ENCODE measurements around the gene PIK3R2.
"Not testable (repeated sequence)": the region's sequence is repeated elsewhere in the genome, so short reads cannot be mapped to it uniquely, and the experiment has no call there.

PIK3R2 gene

DNA sequence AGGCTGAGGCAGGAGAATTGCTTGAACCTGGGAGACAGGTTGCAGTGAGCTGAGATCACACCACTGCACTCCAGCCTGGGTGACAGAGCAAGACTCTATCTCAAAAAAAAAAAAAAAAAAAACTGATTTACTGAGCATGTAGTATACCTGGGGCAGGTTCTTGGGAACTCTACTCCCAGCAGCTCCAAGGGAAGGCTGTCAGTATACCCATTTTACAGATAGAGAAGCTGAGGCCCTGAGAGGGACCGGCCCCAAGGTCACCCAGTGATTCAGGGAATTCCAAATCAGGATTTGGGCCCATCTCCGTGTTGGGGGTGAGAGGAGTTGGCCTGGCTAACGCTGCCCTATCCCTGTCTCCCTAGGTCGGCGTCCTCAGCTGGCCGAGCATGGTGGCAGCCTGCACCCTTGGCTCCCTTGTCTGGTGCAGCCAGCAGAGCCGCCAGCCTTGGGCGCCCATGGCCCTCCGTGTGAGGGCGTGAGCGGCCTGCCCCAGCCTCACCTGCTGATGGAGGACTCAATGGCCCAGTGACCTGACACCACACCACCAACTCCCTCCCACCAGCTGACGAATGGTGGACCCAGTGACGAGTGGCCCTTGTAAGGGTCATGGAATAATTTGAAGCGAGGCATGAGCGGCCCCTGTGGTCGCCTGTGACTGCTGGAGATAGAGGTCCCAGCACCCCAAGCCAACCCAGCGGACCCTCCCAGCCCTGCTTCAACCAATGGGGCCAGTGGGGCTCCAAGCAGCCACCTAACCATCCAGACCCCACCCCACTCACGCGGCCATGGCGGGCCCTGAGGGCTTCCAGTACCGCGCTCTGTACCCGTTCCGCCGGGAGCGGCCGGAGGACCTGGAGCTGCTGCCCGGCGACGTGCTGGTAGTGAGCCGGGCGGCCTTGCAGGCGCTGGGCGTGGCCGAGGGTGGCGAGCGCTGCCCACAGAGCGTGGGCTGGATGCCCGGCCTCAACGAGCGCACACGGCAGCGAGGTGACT, 2.4 kb downstream of the PIK3R2 start:
- DNase-seq (ENCODE audit: low read depth) = no peak

DNA sequence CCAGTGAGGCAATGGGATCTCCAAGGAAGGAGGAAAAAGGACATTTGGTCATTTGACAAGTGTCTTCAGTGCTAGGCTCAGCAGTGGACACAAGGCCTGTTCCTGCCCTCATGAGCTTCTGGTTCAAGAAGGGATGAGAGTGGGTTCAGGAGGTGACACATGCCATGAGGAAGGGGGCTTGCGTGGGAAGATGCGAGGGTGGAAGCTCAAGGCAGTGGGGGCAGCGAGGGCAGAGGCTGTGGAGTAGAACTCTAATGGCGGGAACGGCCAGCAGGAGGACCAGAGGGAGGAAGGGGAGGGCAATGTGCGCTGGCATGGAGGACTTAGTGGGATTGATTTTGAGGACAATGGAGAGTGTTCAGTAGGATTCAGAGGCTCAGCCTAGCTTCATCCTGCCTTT, 3.3 kb downstream of the PIK3R2 start:
- no peak for DNase-seq (ENCODE audit: low read depth)

DNA sequence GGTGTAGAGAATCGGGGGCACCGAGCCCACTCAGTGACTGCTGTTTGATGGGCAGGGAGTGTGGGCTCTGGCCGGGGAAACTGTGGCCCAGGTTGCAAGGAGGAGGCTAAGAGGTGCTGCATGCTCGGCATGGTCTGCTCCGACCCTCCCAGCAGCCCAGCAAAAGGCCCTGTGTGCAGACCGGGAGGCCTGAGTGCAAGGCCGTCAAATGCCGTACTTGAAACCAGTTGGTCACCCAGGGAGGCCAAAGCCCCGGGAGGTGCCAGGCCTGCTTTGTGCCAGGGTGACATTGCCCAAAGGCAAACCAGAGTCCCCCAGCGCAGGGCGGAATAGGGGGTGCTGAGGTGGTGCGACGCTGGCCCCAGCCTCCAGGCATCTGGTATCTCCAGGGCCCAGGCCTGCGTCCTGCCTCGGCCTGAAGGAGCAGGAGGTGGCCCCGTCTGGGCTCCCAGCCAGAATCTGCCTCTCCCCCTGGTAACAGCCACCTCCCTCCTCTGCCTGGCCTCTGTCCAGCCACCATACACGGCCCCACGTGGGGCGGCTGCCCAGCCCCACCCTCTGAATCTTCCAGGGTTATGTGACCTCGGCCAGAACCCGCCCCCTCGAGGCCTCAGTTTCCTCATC, 4.0 kb downstream of the PIK3R2 start:
- no peak for DNase-seq (ENCODE audit: low read depth)

DNA sequence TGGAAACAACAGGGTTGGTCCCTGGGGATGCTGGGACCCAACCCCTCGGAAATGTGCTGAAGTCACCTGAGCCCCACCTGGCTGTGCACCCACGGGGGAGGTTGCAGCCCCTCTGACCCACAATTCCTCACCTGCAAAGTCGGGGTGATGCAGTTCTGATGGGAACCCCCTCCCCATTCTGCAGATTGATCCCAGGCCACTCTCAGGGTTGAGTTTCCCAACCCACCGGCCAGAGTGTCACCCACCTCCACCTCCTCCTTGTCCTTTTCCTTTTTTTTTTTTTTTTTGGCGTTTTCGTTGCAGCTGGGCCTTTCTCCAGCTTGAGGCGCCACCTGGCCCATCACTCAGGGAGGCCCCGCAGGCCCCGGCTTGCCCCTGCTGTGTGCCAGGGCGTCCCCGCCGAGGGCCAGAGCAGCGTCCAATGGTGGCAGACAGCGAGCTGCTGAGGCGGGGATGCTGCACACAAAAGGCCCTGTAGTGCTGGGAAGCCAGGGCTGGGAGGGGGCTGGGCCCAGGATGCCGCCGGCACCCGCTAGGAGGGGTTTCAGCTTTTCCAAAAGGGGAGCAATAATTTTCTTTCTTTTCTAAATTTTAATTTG, 4.6 kb downstream of the PIK3R2 start:
- no peak for DNase-seq (ENCODE audit: low read depth)

DNA sequence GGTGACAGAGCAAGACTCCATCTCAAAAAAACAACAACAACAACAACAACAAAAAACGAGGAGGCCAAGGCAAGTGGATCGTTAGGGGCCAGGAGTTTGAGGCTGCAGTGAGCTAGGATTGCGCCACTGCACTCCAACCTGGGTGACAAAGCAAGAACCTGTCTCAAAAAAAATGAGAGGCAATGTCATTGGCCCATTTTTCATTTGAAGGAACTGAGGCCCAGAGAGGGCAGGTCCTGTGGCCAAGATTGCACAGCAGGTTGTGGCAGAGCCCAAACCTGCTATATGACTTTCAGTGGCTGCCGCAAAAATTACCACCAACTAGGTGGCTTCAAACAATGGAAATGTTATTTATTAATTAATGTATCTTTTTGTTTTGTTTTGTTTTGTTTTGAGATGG, 5.5 kb downstream of the PIK3R2 start:
- DNase-seq (ENCODE audit: low read depth) = no peak

DNA sequence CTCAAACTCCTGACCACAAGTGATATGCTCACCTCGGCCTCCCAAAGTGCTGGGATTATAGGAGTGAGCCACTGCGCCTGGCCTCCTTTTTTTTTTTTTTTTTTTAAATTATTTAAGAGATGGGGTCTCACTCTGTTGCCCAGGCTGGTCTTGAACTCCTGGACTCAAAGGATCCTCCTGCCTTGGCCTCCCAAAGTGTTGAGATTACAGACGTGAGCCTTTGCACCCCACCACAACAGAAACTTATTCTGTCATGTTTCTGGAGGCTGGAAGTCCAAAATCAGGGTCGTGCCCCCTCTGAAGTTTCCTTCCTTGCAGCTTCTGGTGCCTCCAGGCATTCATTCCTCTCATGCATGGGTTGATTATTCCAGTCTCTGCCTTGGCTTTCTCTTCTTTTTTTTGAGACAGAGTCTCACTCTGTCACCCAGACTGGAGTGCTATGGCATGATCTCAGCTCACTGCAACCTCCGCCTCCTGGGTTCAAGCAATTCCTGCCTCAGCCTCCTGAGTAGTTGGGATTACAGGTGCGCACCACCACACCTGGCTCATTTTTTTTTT, 6.2 kb downstream of the PIK3R2 start:
- not testable (repeated sequence) for DNase-seq (ENCODE audit: low read depth)

DNA sequence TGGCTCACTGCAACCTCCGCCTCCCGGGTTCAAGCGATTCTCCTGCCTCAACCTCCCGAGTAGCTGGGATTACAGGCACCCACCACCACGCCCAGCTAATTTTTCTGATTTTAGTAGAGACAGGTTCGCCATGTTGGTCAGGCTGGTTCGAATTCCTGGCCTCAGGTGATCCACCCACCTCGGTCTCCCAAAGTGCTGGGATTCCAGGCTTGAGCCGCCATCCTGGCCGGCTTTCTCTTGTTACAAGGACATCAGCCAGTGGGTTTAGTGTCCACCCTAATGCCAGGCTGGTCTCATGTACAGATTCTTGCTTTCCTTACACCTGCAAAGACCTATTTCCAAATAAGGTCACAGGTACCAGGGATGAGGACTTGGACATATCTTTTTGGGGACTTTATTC, 6.8 kb downstream of the PIK3R2 start:
- no peak for DNase-seq (ENCODE audit: low read depth)

DNA sequence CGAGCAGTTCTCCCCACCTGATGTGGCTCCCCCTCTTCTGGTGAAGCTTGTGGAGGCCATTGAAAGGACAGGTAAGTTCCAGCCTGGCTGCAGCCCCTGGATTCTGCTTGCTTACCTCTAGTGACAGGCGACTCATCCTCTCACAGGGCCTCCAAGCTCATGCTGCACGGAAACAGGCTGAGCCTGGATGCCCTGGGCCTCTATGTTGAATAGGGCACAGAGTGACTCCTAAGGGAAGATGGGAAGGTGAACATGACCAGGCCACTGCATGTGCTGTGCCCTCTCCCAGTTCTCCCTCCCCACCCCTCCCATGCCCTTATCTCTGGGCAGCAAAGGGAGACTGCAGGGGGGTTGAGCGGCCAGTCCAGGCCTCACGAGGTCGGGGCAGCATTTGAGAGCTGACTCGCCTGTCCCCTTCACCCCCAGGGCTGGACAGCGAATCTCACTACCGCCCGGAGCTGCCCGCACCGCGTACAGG, 7.6 kb downstream of the PIK3R2 start:
- DNase-seq (ENCODE audit: low read depth) = no peak

DNA sequence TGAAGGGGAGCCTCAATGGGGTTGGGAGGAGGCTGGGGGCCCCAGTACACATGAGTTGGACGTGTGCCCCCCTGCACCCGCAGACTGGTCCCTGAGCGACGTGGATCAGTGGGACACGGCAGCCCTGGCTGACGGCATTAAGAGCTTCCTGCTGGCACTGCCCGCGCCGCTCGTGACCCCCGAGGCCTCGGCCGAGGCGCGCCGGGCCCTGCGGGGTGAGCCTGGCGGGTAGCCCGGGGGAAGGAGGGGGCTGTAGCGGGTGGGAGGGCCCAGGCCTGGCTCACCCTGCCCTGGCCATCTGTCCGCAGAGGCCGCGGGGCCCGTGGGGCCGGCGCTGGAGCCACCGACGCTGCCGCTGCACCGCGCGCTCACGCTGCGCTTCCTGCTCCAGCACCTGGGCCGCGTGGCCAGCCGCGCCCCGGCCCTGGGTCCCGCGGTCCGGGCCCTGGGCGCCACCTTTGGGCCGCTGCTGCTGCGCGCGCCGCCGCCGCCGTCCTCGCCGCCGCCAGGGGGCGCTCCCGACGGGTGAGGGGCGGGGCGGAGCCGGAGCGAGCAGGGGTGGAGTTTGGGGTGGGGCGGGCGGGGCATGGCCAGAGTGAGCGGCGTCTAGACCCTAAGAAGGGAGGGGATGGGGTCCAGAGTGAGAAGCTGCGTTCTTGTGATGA, 8.1 kb downstream of the PIK3R2 start:
- peak; percentile 61 for DNase-seq (ENCODE audit: low read depth)

DNA sequence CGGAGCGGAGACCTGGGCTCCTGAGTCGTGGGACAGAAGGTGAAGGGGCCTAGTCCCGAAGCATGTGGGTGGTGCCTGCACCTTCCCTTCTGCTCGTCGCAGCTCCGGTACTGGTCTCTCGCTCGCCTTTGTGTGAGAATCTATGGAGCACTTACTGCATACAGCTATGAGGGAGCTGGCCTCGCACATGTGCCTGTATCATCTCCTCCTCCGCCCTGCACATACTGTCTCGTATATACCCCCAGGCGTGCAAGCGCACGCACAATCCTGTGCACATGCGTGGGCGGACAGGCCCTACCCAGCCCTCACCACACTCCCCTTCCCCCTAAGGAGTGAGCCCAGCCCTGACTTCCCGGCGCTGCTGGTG, 8.7 kb downstream of the PIK3R2 start:
- no peak for DNase-seq (ENCODE audit: low read depth)

DNA sequence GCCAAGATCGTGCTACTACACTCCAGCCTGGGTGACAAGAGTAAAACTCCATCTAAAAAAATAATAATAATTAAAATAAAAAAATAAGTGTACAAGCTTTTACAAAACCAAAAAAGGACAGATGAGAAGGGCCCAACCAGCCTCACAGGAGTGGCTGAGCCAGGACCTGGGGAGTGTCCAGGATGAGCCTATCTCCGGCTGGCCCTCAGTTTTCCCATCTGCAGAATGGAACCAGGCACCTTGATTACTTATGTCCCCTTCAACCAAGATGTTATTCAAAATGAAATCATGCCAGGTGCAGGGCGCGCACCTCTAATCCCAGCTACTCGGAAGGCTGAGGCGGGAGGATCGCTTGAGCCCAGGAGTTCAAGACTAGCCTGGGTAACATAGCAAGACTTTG, 11.1 kb downstream of the PIK3R2 start:
- no peak for DNase-seq (ENCODE audit: low read depth)

DNA sequence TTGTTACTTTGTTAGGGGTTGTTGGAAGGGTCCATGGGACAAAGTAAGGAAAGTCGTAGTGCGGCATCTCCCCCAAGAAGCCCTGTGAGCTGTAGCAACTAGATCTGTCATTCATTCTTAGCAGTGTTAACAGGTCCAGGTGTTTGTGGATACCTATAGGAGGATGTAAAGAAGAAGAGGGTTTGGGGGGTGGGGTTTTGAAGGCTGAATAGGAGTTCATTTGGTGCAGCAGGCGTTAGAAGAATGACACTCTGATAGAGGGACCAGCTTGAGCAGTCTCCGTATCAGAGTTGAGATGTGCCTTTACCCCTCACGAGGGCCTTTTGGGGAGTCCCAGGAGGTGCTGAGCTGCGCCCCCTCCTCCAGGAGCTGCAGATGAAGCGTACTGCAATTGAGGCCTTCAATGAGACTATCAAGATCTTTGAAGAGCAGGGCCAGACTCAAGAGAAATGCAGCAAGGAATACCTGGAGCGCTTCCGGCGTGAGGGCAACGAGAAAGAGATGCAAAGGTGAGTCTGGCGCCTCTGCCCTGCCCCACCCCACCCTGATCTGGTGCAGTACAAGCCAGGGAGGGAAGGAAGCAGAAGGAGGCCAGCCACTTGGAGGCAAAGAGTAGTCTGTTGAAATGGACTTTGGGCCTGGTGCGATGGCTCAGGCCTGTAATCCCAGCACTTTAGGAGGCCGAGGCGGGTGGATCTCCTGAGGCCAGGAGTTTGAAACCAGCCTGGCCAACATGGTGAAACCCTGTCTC, 13.0 kb downstream of the PIK3R2 start:
- no peak for DNase-seq (ENCODE audit: low read depth)

DNA sequence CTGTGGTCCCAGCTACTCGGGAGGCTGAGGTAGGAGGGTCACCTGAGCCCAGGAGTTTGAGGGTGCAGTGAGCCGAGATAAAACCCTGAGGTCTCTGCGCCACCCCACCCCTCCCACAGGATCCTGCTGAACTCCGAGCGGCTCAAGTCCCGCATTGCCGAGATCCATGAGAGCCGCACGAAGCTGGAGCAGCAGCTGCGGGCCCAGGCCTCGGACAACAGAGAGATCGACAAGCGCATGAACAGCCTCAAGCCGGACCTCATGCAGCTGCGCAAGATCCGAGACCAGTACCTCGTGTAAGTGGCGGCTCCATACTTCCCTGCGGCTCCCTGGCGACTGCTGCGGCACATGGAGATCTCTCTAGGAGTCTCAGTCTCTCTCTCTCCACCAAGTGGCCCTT, 14.0 kb downstream of the PIK3R2 start:
- no peak for DNase-seq (ENCODE audit: low read depth)

DNA sequence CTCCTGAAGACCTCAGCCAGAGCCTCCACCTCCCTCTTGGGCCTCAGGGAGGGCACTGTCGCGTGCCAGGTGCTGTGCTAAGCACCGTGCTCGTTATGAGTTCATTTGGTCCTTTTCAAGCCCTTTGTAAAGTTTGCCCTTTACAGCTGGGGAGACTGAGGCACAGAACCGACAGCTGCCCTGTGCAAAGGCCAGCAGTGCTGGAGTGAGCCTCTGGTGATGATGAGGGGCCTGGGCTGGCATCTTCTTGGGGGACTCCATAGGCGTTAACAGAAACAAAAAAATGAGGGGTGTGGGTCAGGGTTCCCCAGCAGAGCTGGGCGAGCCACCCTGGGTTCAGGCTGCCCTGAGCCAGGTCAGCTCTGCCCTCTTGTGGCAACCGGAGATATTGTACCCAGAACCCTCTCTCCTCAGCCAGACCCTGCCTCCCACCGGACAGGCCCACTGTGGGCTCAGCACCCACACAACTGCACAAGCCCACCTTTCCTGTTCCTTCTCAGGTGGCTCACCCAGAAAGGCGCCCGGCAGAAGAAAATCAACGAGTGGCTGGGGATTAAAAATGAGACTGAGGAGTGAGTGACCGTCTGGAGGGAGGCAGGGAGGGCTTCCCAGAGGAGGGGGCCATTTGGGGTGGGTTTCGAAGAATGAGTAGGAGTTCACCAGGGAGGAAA, 15.1 kb downstream of the PIK3R2 start:
- no peak for DNase-seq (ENCODE audit: low read depth)

DNA sequence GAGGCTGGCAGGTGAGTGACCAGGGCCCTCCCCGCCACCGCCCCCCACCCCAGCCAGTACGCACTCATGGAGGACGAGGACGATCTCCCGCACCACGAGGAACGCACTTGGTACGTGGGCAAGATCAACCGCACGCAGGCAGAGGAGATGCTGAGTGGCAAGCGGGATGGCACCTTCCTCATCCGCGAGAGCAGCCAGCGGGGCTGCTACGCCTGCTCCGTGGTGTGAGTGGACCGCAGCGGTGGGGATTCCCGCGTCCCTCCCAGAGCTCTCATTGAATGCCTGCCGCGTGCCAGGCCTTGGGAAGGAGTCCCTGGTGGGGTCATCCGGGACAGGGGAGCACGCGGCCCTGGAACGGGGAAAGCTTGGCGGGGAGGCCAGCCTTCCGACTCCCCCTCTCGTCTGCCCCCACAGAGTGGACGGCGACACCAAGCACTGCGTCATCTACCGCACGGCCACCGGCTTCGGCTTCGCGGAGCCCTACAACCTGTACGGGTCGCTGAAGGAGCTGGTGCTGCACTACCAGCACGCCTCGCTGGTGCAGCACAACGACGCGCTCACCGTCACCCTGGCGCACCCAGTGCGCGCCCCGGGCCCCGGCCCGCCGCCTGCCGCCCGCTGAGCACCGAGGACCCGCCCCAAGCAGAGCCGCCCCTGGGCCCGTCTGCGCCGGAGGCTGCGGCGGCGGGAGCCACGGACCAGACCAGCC, 15.9 kb downstream of the PIK3R2 start:
- DNase-seq (ENCODE audit: low read depth) = no peak

DNA sequence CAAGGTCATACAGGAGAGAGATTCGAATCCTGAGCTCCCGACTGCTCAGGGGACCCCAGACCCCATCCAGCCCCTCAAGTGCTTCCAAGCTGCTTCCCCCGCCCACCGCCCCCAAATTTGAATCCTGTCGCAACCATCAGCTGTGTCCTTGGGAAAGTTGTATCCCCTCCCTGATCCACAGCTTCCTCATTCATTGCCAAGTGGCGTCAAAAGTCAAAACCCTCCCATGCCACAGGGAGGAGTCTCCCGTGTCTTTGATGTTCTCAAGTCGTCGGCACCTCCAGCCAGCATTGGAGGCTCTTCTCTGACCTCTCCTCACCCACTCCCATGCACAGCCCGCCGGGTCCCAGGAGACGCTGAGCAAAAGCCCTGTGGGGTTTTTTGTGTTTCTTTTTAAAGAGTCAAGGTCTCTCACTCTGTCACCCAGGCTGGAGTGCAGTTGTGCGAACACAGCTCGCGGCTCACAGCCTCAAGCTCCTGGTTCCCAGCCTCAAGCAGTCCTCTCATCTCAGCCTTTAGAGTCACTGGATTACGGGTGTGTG, 17.8 kb downstream of the PIK3R2 start:
- no peak for DNase-seq (ENCODE audit: low read depth)

DNA sequence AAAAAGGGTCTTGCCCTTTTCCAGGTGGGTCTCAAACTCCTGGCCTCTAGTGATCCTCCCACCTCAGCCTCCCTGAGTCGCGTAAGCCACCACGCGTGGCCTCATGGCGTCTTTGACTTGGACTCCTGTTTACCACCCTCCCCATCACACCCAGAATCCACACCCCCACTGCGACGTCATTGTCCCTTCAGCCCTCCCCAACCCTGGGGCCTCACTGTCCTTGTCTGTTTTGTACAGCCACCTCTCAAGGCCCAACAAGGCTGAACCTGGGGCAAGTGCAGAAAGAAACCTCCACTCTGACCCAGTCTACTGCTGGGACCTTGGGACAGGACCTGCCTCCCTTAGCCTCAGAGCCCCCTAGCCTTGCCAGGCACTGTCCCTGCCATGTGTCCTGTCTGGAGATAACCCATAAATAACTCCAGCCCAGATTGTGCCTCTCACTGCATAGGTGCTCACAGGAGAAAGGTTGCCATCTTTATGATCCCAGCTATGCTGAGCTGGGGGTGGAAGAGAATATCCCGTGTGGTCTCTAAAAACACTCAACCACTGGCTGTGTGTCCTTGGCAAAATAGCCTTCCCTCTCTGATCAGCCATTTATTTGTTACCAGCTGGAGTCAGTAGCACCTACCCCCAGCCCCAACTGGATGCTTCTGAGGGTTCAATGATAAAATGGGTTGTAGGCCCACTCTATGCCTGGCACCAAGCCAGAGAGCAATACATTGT, 18.8 kb downstream of the PIK3R2 start:
- no peak for DNase-seq (ENCODE audit: low read depth)

DNA sequence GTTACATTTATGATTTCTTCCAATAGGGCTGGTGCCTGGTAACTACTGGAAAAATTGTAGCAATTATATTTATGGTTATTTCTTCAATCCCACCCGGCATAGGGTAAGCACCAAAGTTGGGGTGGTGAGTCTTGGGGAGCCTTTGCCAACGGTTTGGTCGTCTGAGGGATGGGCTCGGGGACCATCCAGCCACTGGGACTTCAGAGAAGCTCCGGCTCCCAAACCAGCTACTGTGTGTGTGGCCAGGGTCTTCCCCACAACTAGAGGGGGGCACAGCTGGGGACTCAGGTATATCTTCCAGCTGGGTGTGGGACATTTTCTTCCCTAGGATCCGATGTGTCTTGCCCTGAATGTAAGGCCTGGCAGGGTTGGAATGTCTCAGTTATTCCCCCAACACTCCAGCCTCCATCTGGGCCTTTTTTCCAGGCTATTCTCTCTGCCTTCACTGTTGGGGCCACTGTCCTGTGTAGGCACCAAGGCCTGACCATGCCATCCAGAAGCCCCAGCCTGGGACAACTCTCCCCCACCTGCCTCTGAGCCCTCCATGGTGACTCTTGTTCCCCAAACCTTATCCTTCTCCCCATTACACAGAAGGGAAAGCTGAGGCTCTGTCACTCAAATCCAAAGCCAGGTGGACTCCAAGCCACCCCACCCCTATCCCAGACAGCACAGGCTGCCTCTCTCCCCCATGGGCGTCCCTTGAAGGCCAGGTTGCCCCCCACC, 19.5 kb downstream of the PIK3R2 start:
- DNase-seq (ENCODE audit: low read depth) = no peak

Measured in stimulated activated CD8-positive, alpha-beta memory T cell treated with anti-CD3 and anti-CD28 coated beads, Interleukin-12 subunit alpha, Interleukin-12 subunit beta, amount 100 ng/mL, for 1 hour (primary cell).